Body of pancreas (tissue), 4 donors: ENCODE measurements around the gene CDKN2C.

ENCODE experiments used
- CTCF ChIP-seq, 7 experiments: fragments of 450-650 bp in 4 of 7; fragments of 200-600 bp in 3 of 7; sonication (generic) in 3 of 7; IDR thresholded peaks; one replicate each; pipeline ENCODE4 v1.5.1; 2016 to 2019; ENCODE audit warnings: antibody characterized with exemption in 7 of 7
- POLR2A ChIP-seq, 3 donors: fragments of 450-650 bp; IDR thresholded peaks; one replicate each; pipeline ENCODE4 v1.6.1; 2016; ENCODE audit warnings: antibody characterized with exemption in 3 of 3, mild to moderate bottlenecking in 2 of 3

- TF ChIP-seq POLR2A (IDR thresholded peaks at IDR 0.05), result no peak
- TF ChIP-seq CTCF (IDR thresholded peaks at IDR 0.05), result no peak
Observed at GRCh38 chr1:50985094-50985493, 15.0 kb downstream of the CDKN2C start.
